DOHH2 (cell line): ENCODE measurements around the gene GPR160.

Source experiments
- H3F3A ChIP-seq: fragments of 200-600 bp; sonication (generic), shearing (Covaris generic); 2 replicates; pipeline ENCODE4 v1.6.0; 2016; ENCODE audit warnings: antibody characterized with exemption, mild to moderate bottlenecking; ENCODE audit not compliant: control insufficient read depth, insufficient read depth
- H3K27ac ChIP-seq: fragments of 200-600 bp; sonication (generic); 2 replicates; pipeline ENCODE4 v1.5.1; 2014; ENCODE audit warnings: low read depth, mild to moderate bottlenecking, low read length, moderate library complexity
- H3K27me3 ChIP-seq: fragments of 200-600 bp; sonication (generic); 2 replicates; pipeline ENCODE4 v1.6.1; 2014; ENCODE audit warnings: mild to moderate bottlenecking, low read length, mixed read lengths; ENCODE audit not compliant: control insufficient read depth
- H3K36me3 ChIP-seq: fragments of 200-600 bp; sonication (generic); 2 replicates; pipeline ENCODE4 v1.6.1; 2014; ENCODE audit warnings: mild to moderate bottlenecking, low read length, moderate library complexity, mixed read lengths; ENCODE audit not compliant: control insufficient read depth
- H3K4me1 ChIP-seq: fragments of 200-600 bp; sonication (generic); 2 replicates; pipeline ENCODE4 v1.6.1; 2014; ENCODE audit warnings: mild to moderate bottlenecking, low read length, mixed read lengths; ENCODE audit not compliant: control insufficient read depth
- H3K4me2 ChIP-seq: fragments of 200-600 bp; sonication (generic); 2 replicates; pipeline ENCODE4 v1.6.0; 2014; ENCODE audit warnings: mild to moderate bottlenecking, low read length, moderate library complexity
- H3K4me3 ChIP-seq: fragments of 200-600 bp; sonication (generic); 2 replicates; pipeline ENCODE4 v1.5.1; 2014; ENCODE audit warnings: mild to moderate bottlenecking, low read length, mixed read lengths
- H3K79me2 ChIP-seq: fragments of 200-600 bp; sonication (generic); 2 replicates; pipeline ENCODE4 v1.6.1; 2014; ENCODE audit warnings: mild to moderate bottlenecking, low read length, mixed read lengths; ENCODE audit not compliant: control insufficient read depth
- H3K9me2 ChIP-seq: fragments of 200-600 bp; sonication (generic); replicated peaks from 2 replicates; pipeline ENCODE4 v1.6.1; 2014; ENCODE audit warnings: mild to moderate bottlenecking, low read length, mixed read lengths; ENCODE audit not compliant: control insufficient read depth
- H3K9me3 ChIP-seq: fragments of 200-600 bp; sonication (generic); 2 replicates; pipeline ENCODE4 v1.6.1; 2014; ENCODE audit warnings: antibody characterized with exemption, low read length, mixed read lengths; ENCODE audit not compliant: control insufficient read depth, insufficient read depth
- H4K20me1 ChIP-seq: fragments of 200-600 bp; sonication (generic); 2 replicates; pipeline ENCODE4 v1.6.0; 2014; ENCODE audit warnings: low read depth, mild to moderate bottlenecking, antibody characterized with exemption, low read length, moderate library complexity; ENCODE audit not compliant: control insufficient read depth, insufficient read depth
- EZH2phosphoT487 ChIP-seq: fragments of 200-600 bp; sonication (generic); IDR thresholded peaks from 2 replicates; pipeline ENCODE4 v1.6.1; 2017; ENCODE audit warnings: borderline replicate concordance, mild to moderate bottlenecking, antibody characterized with exemption, low read length, moderate library complexity, mixed read lengths
- TF ChIP-seq, protein P1 (sequence below): fragments of 200-600 bp; sonication (generic); IDR thresholded peaks from one replicate; pipeline ENCODE4 v1.5.1; 2014; ENCODE audit warnings: antibody characterized with exemption, mild to moderate bottlenecking, low read depth, low read length; ENCODE audit not compliant: poor library complexity, severe bottlenecking

Gene GPR160

DNA sequence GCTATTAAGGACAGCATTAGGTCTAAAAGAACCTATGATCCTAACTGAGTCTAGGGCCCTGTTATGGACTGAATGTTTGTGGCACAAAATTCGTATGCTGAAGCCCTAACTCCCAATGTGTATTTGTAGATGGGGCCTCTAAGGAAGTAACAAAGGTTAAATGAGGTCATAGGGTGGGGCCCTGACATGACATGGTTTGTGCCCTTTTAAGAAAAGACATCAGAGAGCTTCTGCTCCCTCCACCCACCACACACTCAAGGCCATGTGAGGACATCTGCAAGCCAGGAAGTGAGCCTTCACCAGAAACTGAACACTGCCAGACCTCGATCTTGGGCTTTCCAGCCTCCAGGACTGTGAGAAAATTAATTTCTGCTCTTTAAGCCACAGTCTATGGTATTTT is 94.5 kb downstream of the GPR160 start:
- Histone ChIP-seq H3K4me1 (peaks cover 16% of the 10 kb centered on the region), H3K4me3 (no peak overlapping the region), H3K4me2 (no peak overlapping the region), H3K9me3 (no peaks in the 10 kb centered on the region), H3K36me3 (peaks cover 77% of the 10 kb centered on the region), H3K27me3 (no peaks in the 10 kb centered on the region), H3K9me2 (no peaks in the 10 kb centered on the region), H3F3A (no peaks in the 10 kb centered on the region), H3K27ac (no peak overlapping the region), H3K79me2 (peaks cover 3% of the 10 kb centered on the region; the same call in 1 of the 2 replicates), H4K20me1 (no peaks in the 10 kb centered on the region)
- no peak for TF ChIP-seq EZH2phosphoT487
- TF ChIP-seq, protein P1, sequence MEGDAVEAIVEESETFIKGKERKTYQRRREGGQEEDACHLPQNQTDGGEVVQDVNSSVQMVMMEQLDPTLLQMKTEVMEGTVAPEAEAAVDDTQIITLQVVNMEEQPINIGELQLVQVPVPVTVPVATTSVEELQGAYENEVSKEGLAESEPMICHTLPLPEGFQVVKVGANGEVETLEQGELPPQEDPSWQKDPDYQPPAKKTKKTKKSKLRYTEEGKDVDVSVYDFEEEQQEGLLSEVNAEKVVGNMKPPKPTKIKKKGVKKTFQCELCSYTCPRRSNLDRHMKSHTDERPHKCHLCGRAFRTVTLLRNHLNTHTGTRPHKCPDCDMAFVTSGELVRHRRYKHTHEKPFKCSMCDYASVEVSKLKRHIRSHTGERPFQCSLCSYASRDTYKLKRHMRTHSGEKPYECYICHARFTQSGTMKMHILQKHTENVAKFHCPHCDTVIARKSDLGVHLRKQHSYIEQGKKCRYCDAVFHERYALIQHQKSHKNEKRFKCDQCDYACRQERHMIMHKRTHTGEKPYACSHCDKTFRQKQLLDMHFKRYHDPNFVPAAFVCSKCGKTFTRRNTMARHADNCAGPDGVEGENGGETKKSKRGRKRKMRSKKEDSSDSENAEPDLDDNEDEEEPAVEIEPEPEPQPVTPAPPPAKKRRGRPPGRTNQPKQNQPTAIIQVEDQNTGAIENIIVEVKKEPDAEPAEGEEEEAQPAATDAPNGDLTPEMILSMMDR, result no peak
